Transverse colon (tissue), 4 donors: ENCODE results near the gene MFSD6L.

Experiments used
- CTCF ChIP-seq, 5 experiments: fragments of 200-600 bp in 3 of 5; fragments of 450-650 bp in 2 of 5; sonication (generic) in 3 of 5; IDR thresholded peaks; 1 replicate in 2 of 5; 2 replicates in 3 of 5; pipeline ENCODE4 v1.5.1; 2016 to 2017; ENCODE audit warnings: antibody characterized with exemption in 5 of 5, inconsistent platforms in 3 of 5, mild to moderate bottlenecking in 2 of 5, moderate library complexity in 1 of 5
- EP300 ChIP-seq: sonication (generic); formaldehyde crosslinking; IDR thresholded peaks from one replicate; pipeline ENCODE4 v1.6.1; 2017; ENCODE audit warnings: antibody characterized with exemption, low read depth
- POLR2A ChIP-seq: fragments of 450-650 bp; IDR thresholded peaks from one replicate; pipeline ENCODE4 v1.6.1; 2016; ENCODE audit warnings: antibody characterized with exemption, mild to moderate bottlenecking, moderate library complexity
- POLR2AphosphoS5 ChIP-seq, 3 donors: sonication (generic); formaldehyde crosslinking; IDR thresholded peaks; one replicate each; pipeline ENCODE4 v1.6.1; 2016; ENCODE audit warnings: antibody characterized with exemption in 3 of 3

GRCh38 chr17:8781776-8782175 is 17.4 kb downstream of the MFSD6L start:
- TF ChIP-seq EP300, result no peak
- TF ChIP-seq POLR2A, result no peak
- no peak for TF ChIP-seq CTCF (IDR thresholded peaks at IDR 0.05)
- TF ChIP-seq POLR2AphosphoS5 (IDR thresholded peaks at IDR 0.05), result no peak
